ENCODE data around the gene TMEM176A.

Gene TMEM176A

DNA sequence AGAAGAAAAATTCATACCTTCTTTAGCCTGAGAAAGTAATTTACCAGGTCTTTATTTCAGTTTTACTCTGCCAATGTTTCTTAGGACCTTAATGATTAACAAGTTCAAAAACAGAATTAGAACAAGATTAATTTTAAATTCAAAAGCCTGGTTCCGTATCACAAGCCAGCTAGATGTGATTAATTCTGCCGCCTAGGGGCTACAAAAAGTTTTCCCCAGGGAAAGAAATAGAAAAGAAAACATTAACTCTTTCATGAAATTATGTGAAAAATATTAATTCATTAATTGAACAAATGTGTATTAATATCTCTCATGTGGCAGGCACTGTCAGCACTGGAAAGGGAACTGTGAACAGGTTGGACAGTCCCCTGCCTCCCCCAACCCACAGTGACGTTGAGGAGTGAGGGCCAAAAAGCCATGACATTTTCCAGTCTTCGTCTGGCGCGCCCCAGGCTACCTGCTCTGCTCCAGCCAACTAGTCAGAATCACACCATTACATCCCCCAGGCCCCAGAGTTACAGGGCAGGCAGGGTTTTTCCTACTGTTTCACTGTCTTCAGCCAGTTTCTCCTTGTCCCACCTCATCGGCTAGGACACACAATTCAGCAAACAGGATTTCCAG is 20.1 kb downstream of the TMEM176A start:
- no peak overlapping the region for H3K4me3 Mint-ChIP-seq
- peaks cover 32% of the 10 kb centered on the region for H3K27me3 Mint-ChIP-seq
- DNase-seq: no peak
- H3K4me1 Mint-ChIP-seq (ENCODE audit: low read depth): peaks cover 2% of the 10 kb centered on the region
- H3K27ac Mint-ChIP-seq: no peak overlapping the region
- peaks cover 12% of the 10 kb centered on the region for H3K9me3 Mint-ChIP-seq
- H3K36me3 Mint-ChIP-seq (ENCODE audit: low read depth): peaks cover 2% of the 10 kb centered on the region

DNA sequence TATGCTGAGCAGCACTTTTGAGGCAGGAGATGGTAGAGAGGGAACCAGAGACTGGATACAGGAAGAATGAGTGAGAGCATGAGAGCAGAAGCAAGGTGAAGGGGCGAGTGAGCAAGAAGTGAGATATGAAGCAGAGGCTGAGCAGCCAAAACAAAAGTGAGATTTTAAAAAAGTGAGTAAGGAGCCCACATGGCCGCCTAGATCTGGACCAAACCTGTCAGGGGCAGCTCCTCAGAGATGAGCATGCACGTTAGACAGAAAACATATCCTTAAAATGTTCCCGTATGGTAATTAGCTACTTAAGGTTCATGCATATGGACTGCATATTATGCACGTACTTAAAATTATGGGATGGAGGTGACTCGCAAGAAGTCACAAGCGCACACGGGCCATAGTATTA is 22.5 kb downstream of the TMEM176A start:
- Mint-ChIP-seq H3K4me3 (no peak overlapping the region), H3K36me3 (ENCODE audit: low read depth) (no peaks in the 10 kb centered on the region), H3K9me3 (peaks cover 9% of the 10 kb centered on the region), H3K27me3 (peaks cover 29% of the 10 kb centered on the region), H3K27ac (no peak overlapping the region), H3K4me1 (ENCODE audit: low read depth) (peaks cover 2% of the 10 kb centered on the region)
- no peak for DNase-seq

DNA sequence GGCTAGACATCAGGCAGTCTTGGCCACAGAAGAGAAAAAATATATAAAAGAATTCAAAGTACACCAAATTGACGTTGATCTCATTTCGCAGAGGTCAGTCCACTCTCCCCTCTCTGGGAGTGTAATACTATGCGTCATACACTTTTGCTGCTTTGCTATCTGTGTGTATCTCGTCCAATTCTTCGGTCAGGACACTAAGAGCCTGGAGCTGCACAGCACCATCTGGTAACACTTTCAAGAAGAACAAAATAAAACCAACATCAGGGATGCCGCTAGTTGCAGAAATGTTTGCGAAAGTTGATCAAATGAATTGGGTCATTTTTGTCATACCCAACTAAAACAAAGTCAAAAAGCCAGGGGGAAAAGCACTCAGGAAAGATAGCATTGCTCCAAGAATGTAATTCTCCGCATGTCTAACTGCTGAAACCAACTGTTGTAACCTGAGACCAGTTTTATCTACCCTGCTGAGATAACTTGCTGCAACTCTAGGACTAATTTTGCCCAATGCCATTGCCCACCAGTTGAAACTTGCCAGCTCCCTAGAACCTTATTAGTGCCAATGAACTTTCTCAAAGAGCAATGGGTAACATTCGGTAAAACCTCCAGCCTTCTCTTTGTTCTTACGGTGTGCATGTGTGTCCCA is 23.0 kb downstream of the TMEM176A start:
- Mint-ChIP-seq H3K27ac (no peak overlapping the region), H3K27me3 (peaks cover 29% of the 10 kb centered on the region), H3K36me3 (ENCODE audit: low read depth) (no peaks in the 10 kb centered on the region), H3K9me3 (peaks cover 9% of the 10 kb centered on the region), H3K4me1 (ENCODE audit: low read depth) (peaks cover 2% of the 10 kb centered on the region), H3K4me3 (no peak overlapping the region)
- no peak for DNase-seq

DNA sequence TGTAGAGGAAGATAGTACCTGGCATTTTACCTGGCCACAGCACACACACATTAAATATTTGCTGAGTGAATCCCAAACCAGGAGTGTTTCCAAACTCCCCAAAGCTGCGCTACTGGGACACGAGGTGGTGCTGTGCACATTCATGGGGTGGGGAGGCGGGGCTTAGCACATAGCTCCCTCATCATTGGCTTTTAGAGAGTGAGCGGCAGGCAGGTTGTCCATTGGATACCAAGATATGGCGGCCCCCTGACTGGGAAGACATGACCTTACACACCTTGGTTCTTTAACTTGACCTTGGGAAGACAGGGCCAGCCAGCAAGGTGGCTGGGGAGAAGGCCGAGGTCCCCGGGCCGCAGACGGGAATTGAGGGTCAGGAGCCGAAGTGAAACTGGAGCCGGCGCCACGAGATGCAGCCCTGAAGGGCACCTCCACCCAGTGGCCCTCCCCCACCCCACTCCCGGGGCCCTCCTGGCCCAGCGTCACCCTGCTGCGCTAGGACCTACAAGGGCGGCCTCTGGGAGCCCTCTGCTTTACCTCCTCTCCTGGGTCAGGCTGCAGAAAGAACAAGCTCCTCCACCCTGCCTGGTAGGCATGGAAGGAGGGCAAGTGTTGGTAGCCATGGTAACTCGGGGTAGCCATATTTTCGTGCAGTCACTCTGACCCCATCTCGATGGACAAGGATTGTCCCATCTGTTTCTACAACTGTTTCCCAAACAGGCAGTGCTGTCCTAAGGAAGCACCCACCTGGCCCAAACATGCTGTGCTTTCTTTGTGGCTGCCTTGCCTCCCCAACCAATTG is 24.0 kb downstream of the TMEM176A start:
- no peak overlapping the region for H3K4me3 Mint-ChIP-seq
- peaks cover 9% of the 10 kb centered on the region for H3K9me3 Mint-ChIP-seq
- peaks cover 2% of the 10 kb centered on the region for H3K4me1 Mint-ChIP-seq (ENCODE audit: low read depth)
- peaks cover 32% of the 10 kb centered on the region for H3K27me3 Mint-ChIP-seq
- no peaks in the 10 kb centered on the region for H3K36me3 Mint-ChIP-seq (ENCODE audit: low read depth)
- no peak overlapping the region for H3K27ac Mint-ChIP-seq
- DNase-seq: no peak

DNA sequence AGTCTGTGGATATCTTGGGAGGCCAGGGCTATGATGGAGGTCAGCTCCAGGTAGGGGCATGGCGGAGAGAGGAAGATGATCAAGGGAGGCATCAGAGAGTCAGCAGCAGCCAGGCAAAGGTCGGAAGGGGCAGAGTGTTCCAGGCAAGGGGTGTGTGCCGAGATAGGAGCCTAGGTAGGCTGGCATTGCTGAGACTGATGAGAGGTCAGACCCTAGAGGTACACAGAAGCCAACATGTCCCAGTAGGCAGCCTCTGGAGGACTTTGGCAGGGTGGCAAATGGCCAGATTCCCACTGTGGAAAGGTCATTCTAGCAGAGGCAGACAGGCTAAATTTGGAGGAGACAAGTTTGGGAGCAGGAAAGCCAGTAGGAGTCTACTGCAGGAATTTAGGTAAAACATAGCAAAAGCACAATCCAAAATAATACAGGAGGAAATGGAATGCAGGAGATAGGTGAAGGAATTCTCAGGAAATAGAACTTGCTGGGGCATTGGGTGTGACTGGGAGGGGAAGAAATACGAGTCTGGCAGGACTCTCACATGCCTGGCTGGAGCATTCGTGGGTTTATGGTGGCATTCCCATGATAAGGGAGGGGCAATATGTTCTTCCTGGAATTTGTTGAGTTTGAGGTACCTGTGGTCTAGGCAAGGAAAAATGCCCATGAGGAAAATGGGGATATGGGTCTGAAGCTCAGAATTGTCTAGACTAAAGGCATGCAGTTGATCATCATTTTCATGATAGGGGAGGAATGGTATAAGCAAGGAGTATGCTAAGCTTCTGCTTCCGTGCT is 25.7 kb downstream of the TMEM176A start:
- no peak overlapping the region for H3K27ac Mint-ChIP-seq
- H3K36me3 Mint-ChIP-seq (ENCODE audit: low read depth): no peaks in the 10 kb centered on the region
- no peak for DNase-seq
- H3K27me3 Mint-ChIP-seq: peaks cover 39% of the 10 kb centered on the region
- no peak overlapping the region for H3K4me3 Mint-ChIP-seq
- H3K9me3 Mint-ChIP-seq: peaks cover 8% of the 10 kb centered on the region
- H3K4me1 Mint-ChIP-seq (ENCODE audit: low read depth): no peaks in the 10 kb centered on the region

DNA sequence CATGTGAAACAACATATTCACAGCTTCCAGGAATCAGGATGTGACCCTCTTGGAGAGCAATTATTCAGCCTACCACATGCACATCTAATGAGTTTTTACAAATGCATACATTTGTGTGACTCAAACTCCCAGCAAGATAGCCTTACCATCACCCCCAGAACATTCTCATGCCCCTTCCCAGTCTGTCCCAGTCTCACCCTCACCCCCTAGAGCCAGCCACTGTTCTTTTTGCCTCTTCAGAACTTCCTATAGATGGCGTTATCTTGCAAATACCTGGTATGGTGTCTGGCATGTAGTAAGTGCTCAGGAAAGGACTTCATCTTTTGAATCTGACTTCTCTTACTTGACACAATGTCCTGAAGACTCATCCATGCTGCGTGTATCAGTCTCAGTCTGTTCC is 27.8 kb downstream of the TMEM176A start:
- Mint-ChIP-seq H3K4me3 (no peak overlapping the region), H3K9me3 (no peaks in the 10 kb centered on the region), H3K27me3 (peaks cover 47% of the 10 kb centered on the region), H3K36me3 (ENCODE audit: low read depth) (no peaks in the 10 kb centered on the region), H3K4me1 (ENCODE audit: low read depth) (no peaks in the 10 kb centered on the region), H3K27ac (no peak overlapping the region)
- no peak for DNase-seq

DNA sequence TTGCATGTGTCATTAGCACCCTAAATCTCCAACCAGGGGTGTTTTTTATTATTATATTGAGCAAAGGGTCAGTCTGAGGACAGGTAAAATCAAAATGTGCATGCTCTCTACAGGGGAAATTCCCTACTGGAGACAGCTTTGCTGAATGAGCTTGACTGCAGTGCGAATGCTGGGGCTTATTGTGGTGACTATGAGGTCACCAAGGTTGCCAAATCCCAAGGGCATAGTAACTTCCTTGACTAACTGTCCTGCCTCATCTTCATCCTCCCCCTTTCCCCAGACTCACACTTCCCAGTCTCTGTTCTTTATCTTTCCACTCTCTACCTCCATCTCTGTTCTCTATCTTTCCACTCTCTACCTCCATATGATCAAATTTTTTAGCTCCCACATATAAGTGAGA is 28.9 kb downstream of the TMEM176A start:
- Mint-ChIP-seq H3K36me3 (ENCODE audit: low read depth) (no peaks in the 10 kb centered on the region), H3K27ac (no peak overlapping the region), H3K9me3 (no peaks in the 10 kb centered on the region), H3K4me3 (no peak overlapping the region), H3K4me1 (ENCODE audit: low read depth) (no peaks in the 10 kb centered on the region), H3K27me3 (peaks cover 49% of the 10 kb centered on the region)
- DNase-seq: no peak

DNA sequence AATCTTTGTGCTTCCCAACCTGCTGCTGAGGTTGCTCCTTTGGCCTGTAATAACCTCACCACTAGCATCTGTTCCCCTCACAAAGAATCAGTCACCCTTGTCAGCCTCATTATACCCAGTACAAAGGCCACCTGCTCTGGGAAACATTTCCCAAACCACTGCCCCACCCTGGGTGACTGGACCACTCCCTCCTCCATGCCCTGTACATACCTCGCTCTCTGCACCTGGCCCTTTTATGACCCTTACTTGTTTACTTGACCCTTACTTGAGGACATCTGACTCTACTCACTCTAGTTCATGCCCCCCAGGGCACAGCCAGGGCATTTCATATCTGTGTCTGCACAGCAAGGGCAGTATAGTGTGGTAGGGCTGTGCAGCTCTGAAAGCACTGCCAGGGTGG is 30.4 kb downstream of the TMEM176A start:
- peaks cover 47% of the 10 kb centered on the region for H3K27me3 Mint-ChIP-seq
- H3K27ac Mint-ChIP-seq: no peak overlapping the region
- DNase-seq: no peak
- no peaks in the 10 kb centered on the region for H3K36me3 Mint-ChIP-seq (ENCODE audit: low read depth)
- H3K9me3 Mint-ChIP-seq: no peaks in the 10 kb centered on the region
- no peak overlapping the region for H3K4me3 Mint-ChIP-seq
- no peaks in the 10 kb centered on the region for H3K4me1 Mint-ChIP-seq (ENCODE audit: low read depth)

DNA sequence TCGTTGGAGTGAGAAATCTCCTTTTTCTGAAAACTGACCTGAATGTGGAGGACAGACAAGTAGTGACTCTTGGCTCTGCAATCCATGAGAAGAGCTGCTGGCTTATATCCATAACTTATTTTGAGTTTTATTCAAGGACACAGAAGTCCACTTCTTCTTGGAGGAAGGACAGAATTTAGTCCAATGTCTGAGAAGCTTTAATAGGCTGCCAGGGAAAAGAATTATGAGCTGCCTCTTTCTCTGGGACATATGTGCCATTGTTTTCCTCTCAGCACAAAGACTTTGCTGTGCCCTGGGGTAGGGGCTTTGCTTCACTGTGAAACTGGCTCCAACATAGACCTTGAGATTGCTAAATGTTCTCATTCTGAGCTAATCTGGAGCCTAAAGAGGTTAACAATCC is 31.3 kb downstream of the TMEM176A start:
- Mint-ChIP-seq H3K36me3 (ENCODE audit: low read depth) (no peaks in the 10 kb centered on the region), H3K4me3 (no peak overlapping the region), H3K27ac (no peak overlapping the region), H3K27me3 (peaks cover 42% of the 10 kb centered on the region), H3K4me1 (ENCODE audit: low read depth) (no peaks in the 10 kb centered on the region), H3K9me3 (no peaks in the 10 kb centered on the region)
- DNase-seq: no peak

DNA sequence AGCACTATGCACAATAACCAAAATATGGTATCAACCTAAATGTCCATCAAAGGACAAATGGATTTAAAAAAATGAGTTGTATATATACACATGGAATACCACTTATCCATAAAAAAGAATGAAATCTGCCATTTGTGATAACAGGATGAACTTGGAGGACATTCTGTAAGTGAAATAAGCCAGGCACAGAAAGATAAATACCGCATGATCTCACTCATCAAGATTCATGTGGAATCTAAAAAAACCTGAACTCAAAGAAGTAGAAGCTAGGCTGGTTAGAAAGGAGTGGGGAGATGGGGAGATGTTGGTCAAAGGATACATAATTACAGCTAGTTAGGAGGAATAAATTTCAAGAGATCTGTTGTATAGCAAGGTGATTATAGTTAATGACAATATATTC is 34.5 kb downstream of the TMEM176A start:
- Mint-ChIP-seq H3K36me3 (ENCODE audit: low read depth) (no peaks in the 10 kb centered on the region), H3K4me1 (ENCODE audit: low read depth) (no peaks in the 10 kb centered on the region), H3K4me3 (no peak overlapping the region), H3K27me3 (peaks cover 31% of the 10 kb centered on the region), H3K9me3 (no peaks in the 10 kb centered on the region), H3K27ac (no peak overlapping the region)
- no peak for DNase-seq

DNA sequence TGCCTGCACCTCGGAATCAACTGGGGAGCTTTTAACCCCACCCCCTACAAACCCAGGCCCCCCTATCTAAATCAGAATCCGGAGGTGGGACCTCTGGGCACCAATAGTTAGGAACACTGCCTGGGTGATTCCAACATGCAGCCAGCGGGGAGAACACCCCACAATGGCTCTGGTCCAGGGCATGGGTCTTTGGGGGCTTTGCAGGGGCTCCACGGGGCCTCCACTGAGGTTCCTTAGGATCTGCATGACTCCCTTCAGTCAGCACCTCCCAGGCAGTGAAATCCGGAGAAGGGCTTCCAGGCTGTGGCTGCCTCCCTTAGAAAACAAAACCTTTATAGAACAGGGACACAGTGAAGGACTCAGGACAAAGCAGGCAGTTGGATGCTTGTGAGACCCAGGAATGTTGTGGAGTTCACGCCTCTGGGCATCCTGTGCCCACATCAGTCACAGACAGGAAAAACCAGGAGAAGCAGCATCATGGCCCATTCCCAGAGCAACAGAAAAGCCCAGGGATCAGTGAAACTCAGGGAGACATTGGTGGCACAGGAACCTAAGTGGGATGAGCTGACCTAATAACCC is 35.2 kb downstream of the TMEM176A start:
- no peak for DNase-seq
- Mint-ChIP-seq H3K36me3 (ENCODE audit: low read depth) (no peaks in the 10 kb centered on the region), H3K4me1 (ENCODE audit: low read depth) (no peaks in the 10 kb centered on the region), H3K27me3 (peaks cover 24% of the 10 kb centered on the region), H3K27ac (no peak overlapping the region), H3K9me3 (no peaks in the 10 kb centered on the region), H3K4me3 (no peak overlapping the region)

DNA sequence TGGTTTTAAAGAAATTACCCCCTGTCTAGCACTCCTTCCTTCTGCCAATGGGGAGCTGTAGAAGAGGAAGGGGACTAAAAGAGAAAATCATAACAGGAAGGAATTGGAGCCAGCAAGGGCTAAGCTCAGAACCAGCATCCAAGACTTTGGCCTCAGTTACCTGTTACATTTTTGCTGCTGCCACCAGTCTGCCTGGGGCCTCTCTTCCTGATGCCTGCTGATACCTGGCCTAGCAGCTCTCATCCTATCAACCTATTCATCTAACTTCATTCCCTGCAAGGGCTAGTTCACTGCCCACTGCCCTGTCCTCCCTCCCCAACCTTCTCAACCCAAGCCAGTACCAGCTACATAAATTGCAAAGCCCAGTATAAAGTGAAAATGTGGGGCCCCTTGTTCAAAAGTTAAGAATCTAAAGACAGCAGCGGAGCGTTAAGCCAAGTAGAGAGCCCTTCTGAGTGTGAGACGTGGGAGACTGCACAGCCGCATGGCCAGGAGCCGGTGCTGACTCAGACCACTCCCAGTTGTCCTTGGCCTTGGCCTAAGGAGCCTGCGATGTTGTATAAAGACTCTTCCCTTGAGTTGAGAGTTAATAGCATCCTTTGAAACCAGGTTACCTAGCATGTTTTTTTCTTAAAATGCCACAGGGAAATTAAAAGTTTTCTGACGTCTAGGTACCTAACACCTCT is 38.5 kb downstream of the TMEM176A start:
- Mint-ChIP-seq H3K27me3 (peaks cover 2% of the 10 kb centered on the region), H3K36me3 (ENCODE audit: low read depth) (no peaks in the 10 kb centered on the region), H3K4me3 (no peak overlapping the region), H3K27ac (no peak overlapping the region), H3K9me3 (no peaks in the 10 kb centered on the region), H3K4me1 (ENCODE audit: low read depth) (no peaks in the 10 kb centered on the region)
- no peak for DNase-seq

DNA sequence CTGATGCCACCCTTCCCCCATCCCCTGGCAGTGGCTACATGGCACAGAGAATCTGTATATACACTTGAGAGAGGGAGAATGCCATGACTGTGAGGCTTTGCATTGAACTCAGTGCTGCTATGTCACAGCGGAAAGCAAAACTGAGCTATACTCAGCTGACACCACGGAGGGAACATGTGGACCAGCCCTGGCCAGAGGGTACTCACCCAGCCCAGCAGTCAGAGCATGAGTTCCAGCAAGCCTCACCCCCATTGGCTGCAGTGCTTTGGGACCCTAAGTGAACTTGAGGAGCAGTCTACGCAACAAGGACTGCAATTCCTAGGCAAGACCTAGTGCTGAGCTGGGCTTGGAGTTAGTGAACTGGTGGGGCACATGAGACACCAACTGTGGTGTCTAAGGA is 41.4 kb downstream of the TMEM176A start:
- Mint-ChIP-seq H3K36me3 (ENCODE audit: low read depth) (no peaks in the 10 kb centered on the region), H3K27me3 (no peaks in the 10 kb centered on the region), H3K27ac (no peak overlapping the region), H3K4me1 (ENCODE audit: low read depth) (no peaks in the 10 kb centered on the region), H3K4me3 (no peak overlapping the region), H3K9me3 (no peaks in the 10 kb centered on the region)
- no peak for DNase-seq

DNA sequence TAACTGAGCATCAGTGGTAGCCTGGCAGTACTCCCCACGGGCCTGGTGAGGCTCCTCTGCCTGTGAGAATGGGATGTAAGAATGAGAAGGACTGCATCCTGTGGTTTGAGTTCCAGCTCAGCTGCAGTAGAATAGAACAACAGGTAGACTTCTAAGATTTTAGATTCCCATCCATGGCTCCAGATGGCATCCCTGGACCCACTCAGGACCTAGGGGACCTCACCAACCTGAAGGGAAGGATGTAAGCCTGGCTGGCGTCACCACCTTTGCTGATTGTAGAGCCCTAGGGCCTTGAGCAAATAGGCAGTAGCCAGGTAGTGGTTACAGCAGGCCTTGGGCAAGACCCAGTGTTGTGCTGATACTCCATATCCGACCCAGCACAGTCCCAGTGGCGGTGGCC is 42.1 kb downstream of the TMEM176A start:
- Mint-ChIP-seq H3K9me3 (no peaks in the 10 kb centered on the region), H3K27ac (no peak overlapping the region), H3K36me3 (ENCODE audit: low read depth) (no peaks in the 10 kb centered on the region), H3K4me3 (no peak overlapping the region), H3K27me3 (no peaks in the 10 kb centered on the region), H3K4me1 (ENCODE audit: low read depth) (no peaks in the 10 kb centered on the region)
- no peak for DNase-seq
